GM12892 (cell line): ENCODE measurements around the gene C1orf35.

ENCODE experiments used
- DNase-seq: peaks from one replicate; pipeline ENCODE4 v3.0.0; 2011; ENCODE audit not compliant: insufficient read length
- FAIRE-seq: peaks from 2 replicates; lab custom pipeline; 2011; peaks lifted over from hg19 to GRCh38; lab: Jason Lieb, UNC
- POLR2A ChIP-seq: IDR thresholded peaks from 2 replicates; pipeline ENCODE4 v1.6.1; 2011; ENCODE audit warnings: low read depth, low read length, control low read depth
- POLR2AphosphoS5 ChIP-seq: IDR thresholded peaks from 2 replicates; pipeline ENCODE4 v1.6.1; 2011; ENCODE audit warnings: low read depth, low read length, control low read depth
- TAF1 ChIP-seq: IDR thresholded peaks from 2 replicates; pipeline ENCODE4 v1.6.1; 2011; ENCODE audit warnings: low read depth, mild to moderate bottlenecking, control low read depth, low read length, borderline replicate concordance

Gene C1orf35

DNA sequence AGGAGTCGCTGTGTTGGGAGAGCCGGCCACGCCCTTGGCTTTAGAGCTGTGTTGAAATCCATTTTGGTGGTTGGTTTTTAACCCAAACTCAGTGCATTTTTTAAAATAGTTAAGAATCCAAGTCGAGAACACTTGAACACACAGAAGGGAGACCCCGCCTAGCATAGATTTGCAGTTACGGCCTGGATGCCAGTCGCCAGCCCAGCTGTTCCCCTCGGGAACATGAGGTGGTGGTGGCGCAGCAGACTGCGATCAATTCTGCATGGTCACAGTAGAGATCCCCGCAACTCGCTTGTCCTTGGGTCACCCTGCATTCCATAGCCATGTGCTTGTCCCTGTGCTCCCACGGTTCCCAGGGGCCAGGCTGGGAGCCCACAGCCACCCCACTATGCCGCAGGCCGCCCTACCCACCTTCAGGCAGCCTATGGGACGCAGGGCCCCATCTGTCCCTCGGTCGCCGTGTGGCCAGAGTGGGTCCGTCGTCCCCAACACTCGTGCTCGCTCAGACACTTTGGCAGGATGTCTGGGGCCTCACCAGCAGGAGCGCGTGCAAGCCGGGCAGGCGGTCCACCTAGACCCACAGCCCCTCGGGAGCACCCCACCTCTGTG is 4.7 kb downstream of the C1orf35 start:
- DNase-seq (no peak), FAIRE-seq (no peak)
- TF ChIP-seq TAF1 (no peak), POLR2AphosphoS5 (peak; percentile 40; the same call in 1 of the 2 replicates)

DNA sequence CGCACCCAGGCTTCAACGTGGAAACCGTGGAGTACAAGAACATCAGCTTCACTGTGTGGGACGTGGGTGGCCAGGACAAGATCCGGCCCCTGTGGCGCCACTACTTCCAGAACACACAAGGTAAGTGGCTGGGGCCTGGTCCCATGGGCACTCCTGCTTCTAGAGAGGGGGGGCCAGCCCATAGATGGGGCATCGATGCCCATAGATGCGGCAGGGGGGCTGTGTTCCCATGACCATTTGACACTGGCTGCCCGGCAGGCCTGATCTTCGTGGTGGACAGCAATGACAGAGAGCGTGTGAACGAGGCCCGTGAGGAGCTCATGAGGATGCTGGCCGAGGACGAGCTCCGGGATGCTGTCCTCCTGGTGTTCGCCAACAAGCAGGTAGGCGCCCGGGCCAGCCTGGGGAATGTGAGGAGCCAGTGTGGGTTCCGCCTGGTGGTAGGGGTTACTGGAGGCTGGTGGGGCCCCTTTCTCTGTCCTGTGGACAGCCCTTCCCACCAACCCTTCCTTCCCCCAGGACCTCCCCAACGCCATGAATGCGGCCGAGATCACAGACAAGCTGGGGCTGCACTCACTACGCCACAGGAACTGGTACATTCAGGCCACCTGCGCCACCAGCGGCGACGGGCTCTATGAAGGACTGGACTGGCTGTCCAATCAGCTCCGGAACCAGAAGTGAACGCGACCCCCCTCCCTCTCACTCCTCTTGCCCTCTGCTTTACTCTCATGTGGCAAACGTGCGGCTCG is 5.6 kb downstream of the C1orf35 start:
- DNase-seq (no peak), FAIRE-seq (no peak)
- TF ChIP-seq TAF1 = no peak
- TF ChIP-seq POLR2AphosphoS5 = peak; percentile 41

DNA sequence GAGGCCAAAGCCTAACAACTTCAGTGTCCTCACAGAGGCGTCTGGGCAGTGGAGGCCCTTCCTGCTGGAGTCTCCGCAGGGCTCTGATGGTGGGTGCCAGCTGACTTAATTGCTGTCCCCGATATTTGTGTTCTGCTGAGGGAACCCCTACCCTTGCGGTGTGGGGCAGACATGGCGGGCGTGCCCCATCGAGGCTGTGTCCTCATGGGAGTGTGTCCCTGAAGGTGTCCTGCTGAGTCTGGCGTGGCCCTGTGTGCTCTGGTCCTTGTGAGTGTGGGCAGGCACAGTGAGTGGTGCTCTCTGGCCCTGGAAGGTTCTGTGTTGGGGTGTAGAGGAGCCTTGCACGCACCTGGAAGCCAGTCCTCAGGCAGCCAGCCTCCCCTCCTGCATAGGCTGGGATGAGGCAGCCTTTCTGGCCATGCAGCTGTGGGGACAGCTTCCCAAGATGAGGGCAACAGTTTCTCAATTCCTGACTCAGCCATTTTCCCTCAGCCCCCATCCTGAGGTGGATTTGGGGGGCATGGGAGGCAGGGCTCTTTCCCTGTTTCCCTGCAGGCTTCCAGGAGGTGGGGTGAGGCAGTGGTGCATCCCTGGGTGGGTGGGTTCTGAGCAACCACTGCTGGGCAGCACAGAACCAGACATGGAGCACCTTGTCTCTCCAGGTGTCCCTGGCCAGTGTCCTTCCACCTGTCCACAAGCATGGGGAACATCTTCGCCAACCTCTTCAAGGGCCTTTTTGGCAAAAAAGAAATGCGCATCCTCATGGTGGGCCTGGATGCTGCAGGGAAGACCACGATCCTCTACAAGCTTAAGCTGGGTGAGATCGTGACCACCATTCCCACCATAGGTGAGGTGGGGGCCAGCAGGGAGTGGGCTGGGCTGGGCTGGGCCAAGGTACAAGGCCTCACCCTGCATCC is 6.5 kb downstream of the C1orf35 start:
- FAIRE-seq = no peak
- no peak for TF ChIP-seq POLR2A
- TF ChIP-seq POLR2AphosphoS5 = no peak
- TF ChIP-seq TAF1 = no peak
- peak; percentile 10 for DNase-seq

DNA sequence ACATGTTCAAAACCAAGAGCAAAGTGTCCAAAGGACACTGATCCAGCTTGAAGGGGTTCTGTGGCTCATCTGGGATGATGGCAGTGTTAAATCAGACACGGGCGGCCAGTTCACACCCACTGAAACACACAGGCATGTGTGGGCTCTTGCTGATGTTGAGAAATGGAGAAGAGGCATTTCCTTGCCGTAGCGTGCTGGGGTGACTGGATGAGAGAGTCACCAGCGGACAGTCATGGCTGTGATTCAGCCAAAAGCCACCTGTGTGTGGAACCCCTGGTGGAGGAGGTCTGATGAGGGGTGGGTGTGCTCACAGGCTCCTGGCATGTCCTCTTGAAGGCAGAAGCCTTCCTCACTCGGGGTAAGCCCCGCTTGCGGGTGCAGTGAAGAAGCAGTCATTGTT is 7.2 kb downstream of the C1orf35 start:
- TF ChIP-seq TAF1 (no peak), POLR2A (no peak), POLR2AphosphoS5 (no peak)
- no peak for FAIRE-seq
- peak; percentile 1 for DNase-seq

DNA sequence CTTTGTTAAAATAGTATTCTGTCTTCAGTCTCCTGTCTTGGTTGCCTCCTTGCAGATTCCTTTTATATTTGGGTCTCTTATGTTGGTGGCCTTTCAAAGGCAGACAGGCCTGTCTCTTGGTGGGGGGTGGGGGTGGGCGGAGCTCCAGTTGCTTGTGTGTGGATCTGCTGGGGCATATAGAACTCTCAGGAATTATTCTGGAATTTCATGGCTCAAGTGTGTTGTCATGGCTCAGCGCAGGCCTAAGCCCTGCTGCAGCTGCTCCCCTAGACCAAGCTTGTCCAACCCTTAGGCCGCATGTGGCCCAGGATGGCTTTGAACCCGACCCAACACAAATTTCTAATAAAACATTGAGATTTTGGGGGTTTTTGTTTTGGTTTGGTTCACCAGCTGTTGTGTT is 8.0 kb downstream of the C1orf35 start:
- DNase-seq = no peak
- no peak for FAIRE-seq
- TF ChIP-seq TAF1 (no peak), POLR2AphosphoS5 (no peak), POLR2A (no peak)

GRCh38 chr1:228094432-228095016 is 8.6 kb downstream of the C1orf35 start:
- FAIRE-seq (no peak), DNase-seq (no peak)
- TF ChIP-seq TAF1 (no peak), POLR2AphosphoS5 (no peak), POLR2A (no peak)

GRCh38 chr1:228093050-228093906 is 9.8 kb downstream of the C1orf35 start:
- DNase-seq = no peak
- TF ChIP-seq POLR2AphosphoS5 (no peak), POLR2A (no peak; the same call in 1 of the 2 replicates), TAF1 (no peak)
- FAIRE-seq = no peak

DNA sequence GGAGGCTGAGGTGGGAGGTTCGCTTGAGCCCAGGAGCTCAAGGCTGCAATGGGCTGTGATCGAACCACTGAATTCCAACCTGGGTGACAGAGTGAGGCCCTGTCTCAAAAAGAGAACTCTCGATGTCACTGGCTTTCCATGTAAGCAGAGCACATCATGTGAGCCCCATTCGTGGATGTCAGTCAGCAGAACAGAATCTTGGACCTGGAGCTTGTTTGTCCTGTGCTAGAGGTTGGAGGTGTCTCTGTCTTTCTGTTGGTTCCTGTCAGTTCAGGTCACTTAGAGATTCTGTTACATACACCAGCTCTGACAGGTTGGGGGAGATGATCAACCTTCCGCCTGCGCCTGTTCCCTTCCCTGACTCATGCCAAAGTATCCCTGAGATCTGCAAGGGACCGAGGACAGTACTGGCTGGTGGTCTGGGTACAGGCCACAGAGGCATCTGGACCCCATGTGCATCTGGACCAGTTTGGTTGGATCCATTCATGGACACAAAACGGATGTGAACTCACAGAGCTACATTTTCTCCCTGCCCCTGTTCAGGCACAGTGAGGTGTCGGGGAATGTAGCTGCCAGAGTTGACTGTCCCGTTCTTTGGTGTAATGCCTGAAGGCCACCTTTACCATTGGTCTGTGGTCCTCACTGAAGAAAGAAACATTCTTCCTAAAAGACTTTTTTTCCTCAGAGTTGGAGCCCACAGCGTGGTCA is 10.6 kb downstream of the C1orf35 start:
- no peak for FAIRE-seq
- TF ChIP-seq TAF1 = no peak
- peak; percentile 56 for TF ChIP-seq POLR2AphosphoS5
- no peak; the same call in 1 of the 2 replicates for TF ChIP-seq POLR2A
- DNase-seq = no peak

GRCh38 chr1:228091084-228091483 is 12.0 kb downstream of the C1orf35 start:
- TF ChIP-seq POLR2A = peak; percentile 26; the same call in 1 of the 2 replicates
- TF ChIP-seq TAF1 = no peak
- DNase-seq = no peak
- FAIRE-seq = no peak

DNA sequence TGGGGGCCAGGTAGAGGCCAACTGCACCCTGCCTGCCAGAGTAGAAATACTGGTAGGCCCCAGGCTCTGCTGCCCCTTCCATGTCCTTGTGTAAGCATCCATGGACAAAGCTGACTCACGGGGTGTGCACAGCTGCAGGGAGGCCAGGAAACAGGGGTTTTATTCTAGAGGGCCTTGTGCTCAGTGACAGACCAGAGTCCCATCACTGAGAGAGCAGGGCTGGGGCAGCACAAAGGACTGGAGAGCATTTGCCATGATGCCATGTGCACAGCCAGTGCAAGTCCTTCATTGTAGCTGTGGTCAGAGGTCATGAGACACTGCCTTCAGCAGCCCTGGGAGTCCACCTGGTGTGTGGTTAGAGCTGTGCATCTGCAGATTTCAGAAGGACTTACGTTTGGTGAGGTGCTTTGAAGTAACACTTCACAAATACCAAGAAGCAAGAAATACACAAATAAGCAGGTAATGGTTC is 12.5 kb downstream of the C1orf35 start:
- FAIRE-seq = no peak

More for the DNA sequence above, 12.5 kb downstream of the C1orf35 start:
- TF ChIP-seq POLR2A (no peak), TAF1 (no peak), POLR2AphosphoS5 (no peak)
- DNase-seq = no peak
